Suprapubic skin (tissue), 4 donors: ENCODE results near the gene ARMH3.

Experiments used
- CTCF ChIP-seq, 2 donors: fragments of 200-600 bp in 1 of 2; fragments of 450-650 bp in 1 of 2; sonication (generic) in 1 of 2; IDR thresholded peaks; one replicate each; pipeline ENCODE4 v1.5.1; 2016 to 2019; ENCODE audit warnings: antibody characterized with exemption in 2 of 2, mild to moderate bottlenecking in 1 of 2, moderate library complexity in 1 of 2
- EP300 ChIP-seq: sonication (generic); formaldehyde crosslinking; IDR thresholded peaks from one replicate; pipeline ENCODE4 v1.6.1; 2017; ENCODE audit warnings: antibody characterized with exemption
- POLR2A ChIP-seq, 2 donors: fragments of 450-650 bp; IDR thresholded peaks; one replicate each; pipeline ENCODE4 v1.6.1; 2017; ENCODE audit warnings: antibody characterized with exemption in 2 of 2, mild to moderate bottlenecking in 2 of 2, moderate library complexity in 2 of 2
- POLR2AphosphoS5 ChIP-seq, 3 donors: sonication (generic); formaldehyde crosslinking; IDR thresholded peaks; one replicate each; pipeline ENCODE4 v1.6.1; 2017; ENCODE audit warnings: antibody characterized with exemption in 3 of 3

GRCh38 chr10:102068216-102068615, 12.2 kb upstream of the ARMH3 start:
- TF ChIP-seq CTCF (IDR thresholded peaks at IDR 0.05) = no peak
- TF ChIP-seq POLR2A (IDR thresholded peaks at IDR 0.05) = no peak
- TF ChIP-seq POLR2AphosphoS5 (IDR thresholded peaks at IDR 0.05) = no peak
- no peak for TF ChIP-seq EP300
